ENCODE data around the gene SYNPO.

DNA sequence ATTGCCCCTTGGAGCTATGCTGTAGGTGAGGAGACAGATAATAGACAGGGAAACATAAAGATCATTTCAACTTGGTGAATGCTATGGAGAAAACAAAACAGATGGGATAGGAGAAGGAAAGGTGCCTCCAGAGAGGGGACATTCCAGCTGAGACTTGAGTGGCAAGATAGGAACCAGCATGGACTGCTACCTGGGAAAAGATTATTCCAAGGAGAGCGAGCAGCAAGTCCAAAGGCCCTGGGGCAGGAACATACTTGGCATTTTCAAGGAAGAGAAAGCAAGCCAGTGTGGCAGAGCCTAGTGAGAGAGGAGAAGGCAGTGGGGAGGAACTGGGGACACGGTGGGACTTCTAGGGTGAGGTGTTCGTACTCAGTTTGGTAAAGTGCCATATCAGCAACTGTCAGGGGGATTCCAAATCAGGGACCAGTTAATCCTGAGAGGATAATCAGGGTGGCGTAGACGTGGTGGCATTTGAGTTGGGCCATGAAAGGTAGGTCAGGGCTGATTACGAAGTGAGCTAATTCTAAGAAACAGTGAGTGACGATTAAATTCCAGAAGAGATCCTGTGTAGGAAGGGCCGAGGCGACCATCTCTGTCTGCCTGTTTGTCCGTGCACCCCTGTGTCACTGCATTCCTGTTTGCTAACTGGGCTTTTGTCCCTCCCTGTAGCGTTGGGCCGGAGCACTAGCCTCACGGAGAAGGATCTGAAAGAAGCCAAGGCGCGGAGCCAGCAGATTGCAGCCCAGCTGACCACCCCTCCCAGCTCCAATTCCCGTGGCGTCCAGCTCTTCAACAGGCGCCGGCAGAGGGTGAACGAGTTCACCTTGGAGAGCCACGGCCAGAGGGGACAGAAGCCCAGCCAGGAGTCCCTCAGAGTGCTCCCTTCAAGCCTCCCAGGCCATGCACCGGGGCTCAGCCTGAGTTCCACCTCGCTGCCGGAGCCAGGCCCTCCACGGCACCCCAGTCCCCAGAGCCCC lies 7.1 kb downstream of the SYNPO start:
- no peak for TF ChIP-seq EZH2 (IDR thresholded peaks at IDR 0.05; ENCODE audit: insufficient read depth, low read length)
- TF ChIP-seq, protein P1, sequence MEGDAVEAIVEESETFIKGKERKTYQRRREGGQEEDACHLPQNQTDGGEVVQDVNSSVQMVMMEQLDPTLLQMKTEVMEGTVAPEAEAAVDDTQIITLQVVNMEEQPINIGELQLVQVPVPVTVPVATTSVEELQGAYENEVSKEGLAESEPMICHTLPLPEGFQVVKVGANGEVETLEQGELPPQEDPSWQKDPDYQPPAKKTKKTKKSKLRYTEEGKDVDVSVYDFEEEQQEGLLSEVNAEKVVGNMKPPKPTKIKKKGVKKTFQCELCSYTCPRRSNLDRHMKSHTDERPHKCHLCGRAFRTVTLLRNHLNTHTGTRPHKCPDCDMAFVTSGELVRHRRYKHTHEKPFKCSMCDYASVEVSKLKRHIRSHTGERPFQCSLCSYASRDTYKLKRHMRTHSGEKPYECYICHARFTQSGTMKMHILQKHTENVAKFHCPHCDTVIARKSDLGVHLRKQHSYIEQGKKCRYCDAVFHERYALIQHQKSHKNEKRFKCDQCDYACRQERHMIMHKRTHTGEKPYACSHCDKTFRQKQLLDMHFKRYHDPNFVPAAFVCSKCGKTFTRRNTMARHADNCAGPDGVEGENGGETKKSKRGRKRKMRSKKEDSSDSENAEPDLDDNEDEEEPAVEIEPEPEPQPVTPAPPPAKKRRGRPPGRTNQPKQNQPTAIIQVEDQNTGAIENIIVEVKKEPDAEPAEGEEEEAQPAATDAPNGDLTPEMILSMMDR (IDR thresholded peaks at IDR 0.05; ENCODE audit: insufficient read depth, low read depth, low read length): no peak

All from astrocyte (in vitro differentiated cells and primary cell).